Astrocyte of the hippocampus (primary cell): ENCODE data around the gene SLC6A13.
"Not testable (repeated sequence)": the region's sequence is repeated elsewhere in the genome, so short reads cannot be mapped to it uniquely, and the experiment has no call there.

ENCODE experiments used
- DNase-seq: peaks from one replicate; pipeline ENCODE4 v3.0.0; 2011; ENCODE audit warnings: low read depth, low spot score

Gene SLC6A13

GRCh38 chr12:265096-265495 lies 2.5 kb upstream of the SLC6A13 start:
- DNase-seq = no peak

- no peak for DNase-seq
Observed at GRCh38 chr12:264269-264668, 1.6 kb upstream of the SLC6A13 start.

- DNase-seq = peak; percentile 48
Observed at GRCh38 chr12:263574-263973, 938 bp upstream of the SLC6A13 start.

GRCh38 chr12:262113-262512 lies 523 bp downstream of the SLC6A13 start:
- DNase-seq = no peak

- DNase-seq = no peak
Observed at GRCh38 chr12:257521-258321, 4.9 kb downstream of the SLC6A13 start.

GRCh38 chr12:256958-257357 lies 5.7 kb downstream of the SLC6A13 start:
- no peak for DNase-seq

GRCh38 chr12:256225-256624 lies 6.4 kb downstream of the SLC6A13 start:
- DNase-seq = no peak

GRCh38 chr12:254912-255311 lies 7.7 kb downstream of the SLC6A13 start:
- no peak for DNase-seq

- no peak for DNase-seq
Observed at GRCh38 chr12:254039-254438, 8.6 kb downstream of the SLC6A13 start.

- DNase-seq = no peak
Observed at GRCh38 chr12:253116-253831, 9.4 kb downstream of the SLC6A13 start.

GRCh38 chr12:252636-253035 lies 10.0 kb downstream of the SLC6A13 start:
- no peak for DNase-seq

- no peak for DNase-seq
Observed at GRCh38 chr12:247271-247670, 15.4 kb downstream of the SLC6A13 start.

- DNase-seq = no peak
Observed at GRCh38 chr12:243381-243780, 19.3 kb downstream of the SLC6A13 start.

- no peak for DNase-seq
Observed at GRCh38 chr12:242496-242895, 20.1 kb downstream of the SLC6A13 start.

GRCh38 chr12:241266-241665 lies 21.4 kb downstream of the SLC6A13 start:
- no peak for DNase-seq

- no peak for DNase-seq
Observed at GRCh38 chr12:240566-240965, 22.1 kb downstream of the SLC6A13 start.

- DNase-seq = no peak
Observed at GRCh38 chr12:238736-239398, 23.8 kb downstream of the SLC6A13 start.

GRCh38 chr12:238116-238515 lies 24.5 kb downstream of the SLC6A13 start:
- no peak for DNase-seq

- DNase-seq = no peak
Observed at GRCh38 chr12:237026-237815, 25.4 kb downstream of the SLC6A13 start.

- DNase-seq = no peak
Observed at GRCh38 chr12:236445-236844, 26.2 kb downstream of the SLC6A13 start.

- DNase-seq = not testable (repeated sequence)
Observed at GRCh38 chr12:235967-236366, 26.7 kb downstream of the SLC6A13 start.

- DNase-seq = no peak
Observed at GRCh38 chr12:234891-235415, 27.7 kb downstream of the SLC6A13 start.
